Body of pancreas (tissue), 4 donors: ENCODE data around the gene RBM4B.

Experiments used
- CTCF ChIP-seq, 7 experiments: fragments of 450-650 bp in 4 of 7; fragments of 200-600 bp in 3 of 7; sonication (generic) in 3 of 7; IDR thresholded peaks; one replicate each; pipeline ENCODE4 v1.5.1; 2016 to 2019; ENCODE audit warnings: antibody characterized with exemption in 7 of 7
- POLR2A ChIP-seq, 3 donors: fragments of 450-650 bp; IDR thresholded peaks; one replicate each; pipeline ENCODE4 v1.6.1; 2016; ENCODE audit warnings: antibody characterized with exemption in 3 of 3, mild to moderate bottlenecking in 2 of 3

GRCh38 chr11:66701432-66702240 is 23.9 kb upstream of the RBM4B start:
- TF ChIP-seq CTCF (IDR thresholded peaks at IDR 0.05) (no peak), POLR2A (IDR thresholded peaks at IDR 0.05) (no peak)
